HepG2 (cell line): Measurements from ENCODE around the gene C20orf144. TPM values are rescaled to one million over a fixed set of nuclear protein-coding genes. Genes with fewer than 3 reads are reported as not detected.
A peak's percentile ranks its signal among the peaks of the same experiment; 100 is the strongest.

Experiments used
- AGO1 ChIP-seq: fragments of 200-400 bp; formaldehyde crosslinking; IDR thresholded peaks from 2 replicates; pipeline ENCODE4 v1.6.1; 2017; ENCODE audit warnings: mild to moderate bottlenecking, low read depth, low read length, moderate library complexity; ENCODE audit not compliant: poor library complexity, severe bottlenecking
- CAMTA2 ChIP-seq: sonication (generic); formaldehyde crosslinking; IDR thresholded peaks from 2 replicates; pipeline ENCODE4 v1.4.0; 2020; ENCODE audit warnings: mild to moderate bottlenecking, missing genetic modification reagents, borderline replicate concordance
- CREBL2 ChIP-seq: sonication (generic); formaldehyde crosslinking; IDR thresholded peaks from 2 replicates; pipeline ENCODE4 v1.8.1; 2023; ENCODE audit warnings: missing genetic modification reagents, mild to moderate bottlenecking, borderline replicate concordance
- DBP ChIP-seq: sonication (generic); formaldehyde crosslinking; IDR thresholded peaks from 2 replicates; pipeline ENCODE4 v1.4.0; 2020; ENCODE audit warnings: missing genetic modification reagents; ENCODE audit errors: not compliant biosample characterization
- GABPB1 ChIP-seq: IDR thresholded peaks from 2 replicates; pipeline ENCODE4 v1.6.1; 2016; ENCODE audit warnings: mild to moderate bottlenecking, missing genetic modification reagents, moderate library complexity, missing compliant biosample characterization
- GATAD2A ChIP-seq: IDR thresholded peaks from 2 replicates; pipeline ENCODE4 v1.6.1; 2016
- HMGXB3 ChIP-seq: sonication (generic); formaldehyde crosslinking; IDR thresholded peaks from 2 replicates; pipeline ENCODE4 v1.4.0; 2020; ENCODE audit warnings: missing genetic modification reagents, borderline replicate concordance
- MAZ ChIP-seq, 2 experiments: sonication (generic) in 1 of 2; formaldehyde crosslinking in 1 of 2; IDR thresholded peaks; 2 replicates each; pipeline versions ENCODE4 v1.5.0 to v1.6.1; 2012 to 2020; ENCODE audit warnings: low read depth in 2 of 2, mild to moderate bottlenecking in 2 of 2, borderline replicate concordance in 1 of 2, improper control_type of control experiment in 1 of 2, low read length in 1 of 2, missing genetic modification reagents in 1 of 2, moderate library complexity in 1 of 2
- RFX3 ChIP-seq: IDR thresholded peaks from 2 replicates; pipeline ENCODE4 v1.6.1; 2016; ENCODE audit warnings: missing biosample characterization, missing genetic modification reagents
- SIN3B ChIP-seq: fragments of 150-350 bp; IDR thresholded peaks from 2 replicates; pipeline ENCODE4 v1.6.1; 2014; ENCODE audit warnings: low read length
- STAG1 ChIP-seq: sonication (generic); formaldehyde crosslinking; IDR thresholded peaks from 2 replicates; pipeline ENCODE4 v1.4.0; 2020; ENCODE audit warnings: missing genetic modification reagents
- ZNF235 ChIP-seq: sonication (generic); formaldehyde crosslinking; IDR thresholded peaks from 2 replicates; pipeline ENCODE4 v1.8.1; 2023; ENCODE audit warnings: mild to moderate bottlenecking, missing genetic modification reagents, borderline replicate concordance
- ZNF331 ChIP-seq: sonication (generic); formaldehyde crosslinking; IDR thresholded peaks from 2 replicates; pipeline ENCODE4 v1.4.0; 2020; ENCODE audit warnings: missing genetic modification reagents
- ZNF703 ChIP-seq: sonication (generic); formaldehyde crosslinking; IDR thresholded peaks from 2 replicates; pipeline ENCODE4 v1.5.1; 2020; ENCODE audit warnings: missing genetic modification reagents, mild to moderate bottlenecking, moderate library complexity, borderline replicate concordance
- ZNF746 ChIP-seq: sonication (generic); formaldehyde crosslinking; IDR thresholded peaks from 2 replicates; pipeline ENCODE4 v1.8.0; 2022; ENCODE audit warnings: mild to moderate bottlenecking, missing genetic modification reagents
- ZNF75D ChIP-seq: sonication (generic); formaldehyde crosslinking; IDR thresholded peaks from 2 replicates; pipeline ENCODE4 v1.8.1; 2023; ENCODE audit warnings: missing genetic modification reagents, mild to moderate bottlenecking, borderline replicate concordance
- polyA plus RNA-seq, 8 experiments: library from polyadenylated mRNA; depleted of rRNA in 3 of 8; stranded (reverse) in 7 of 8; unstranded in 1 of 8; fragments of >200 nt; fragmentation: Illumina TruSeq in 4 of 8; extraction: Trizol in 4 of 8; gene quantifications; 2 replicates each; pipeline versions ENCODE4 v1.2.1 to v1.2.3, GENCODE V29; 2011 to 2016; ENCODE audit warnings: low read depth in 4 of 8, missing spikeins in 1 of 8, mixed read lengths in 1 of 8; ENCODE audit not compliant: insufficient read depth in 1 of 8
- total RNA-seq, 5 experiments: library from RNA; depleted of rRNA; stranded (reverse); fragments of >200 nt; fragmentation: Illumina TruSeq; extraction: Trizol; gene quantifications; 2 replicates each; pipeline ENCODE4 v1.2.3, GENCODE V29; 2016; ENCODE audit warnings: low read depth in 1 of 5
- TF ChIP-seq, protein P1 (sequence below): sonication (generic); formaldehyde crosslinking; IDR thresholded peaks from 2 replicates; pipeline ENCODE4 v1.4.0; 2020; ENCODE audit warnings: missing genetic modification reagents

Gene C20orf144
- total and polyA plus RNA-seq, 2 of the 13 experiments (the other 11 are each of a cell fraction or from before 2014, with no cell fraction given): 0.09 to 0.16 TPM

DNA sequence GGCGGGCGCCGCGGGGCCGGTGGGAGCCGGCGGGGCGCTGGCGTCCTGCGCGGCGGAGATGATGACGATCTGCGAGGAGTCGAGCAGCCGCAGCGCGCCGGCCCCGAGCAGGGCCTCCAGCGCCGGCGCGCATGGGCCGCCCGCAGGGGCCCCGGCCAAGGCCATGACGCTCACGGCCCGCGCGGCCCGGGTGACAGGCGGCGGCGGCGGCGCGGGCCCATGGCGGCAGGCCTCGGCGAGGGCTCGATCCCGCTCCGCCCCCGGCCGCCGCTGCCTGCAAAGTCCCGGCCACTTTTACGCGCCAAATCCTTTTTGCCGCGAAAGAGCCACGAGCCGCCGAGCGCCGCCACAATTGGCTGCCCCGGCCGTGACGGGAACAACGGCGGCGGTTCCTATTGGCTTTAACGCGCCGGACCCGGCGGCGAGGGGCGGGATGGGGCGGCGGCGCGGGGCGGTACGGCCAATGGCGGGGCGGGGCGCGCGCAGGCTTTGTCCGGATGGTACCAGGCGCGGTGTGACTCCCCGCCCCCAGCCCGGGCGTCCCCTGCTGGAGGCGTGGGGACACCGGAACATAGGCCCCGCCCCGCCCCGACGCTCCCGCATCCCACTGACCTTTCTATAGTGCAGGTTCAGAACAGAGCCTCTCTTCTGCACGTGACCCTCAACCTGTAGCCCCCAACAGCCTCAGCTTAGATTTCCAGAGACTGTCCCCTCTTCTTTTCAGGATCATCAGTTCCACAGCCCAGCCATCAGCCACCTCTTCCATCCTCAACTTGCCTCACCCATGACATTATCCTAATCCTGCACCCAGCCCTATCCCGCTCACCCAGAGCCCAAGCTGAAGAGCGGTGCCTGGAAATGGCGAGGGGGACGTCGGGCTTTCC is 24.2 kb downstream of the C20orf144 start, which contains the start of gene E2F1 (continued):
- TF ChIP-seq HMGXB3: peak; percentile 82; the same call in 1 of the 2 replicates
- TF ChIP-seq ZNF235 (CRISPR knock-in tag): peak; percentile 91
- peak; percentile 65; the same call in 1 of the 2 replicates for TF ChIP-seq CREBL2 (CRISPR knock-in tag)
- no peak for TF ChIP-seq ZNF703 (CRISPR knock-in tag)
- TF ChIP-seq DBP (CRISPR knock-in tag): peak; percentile 80
- TF ChIP-seq AGO1: no peak
- no peak for TF ChIP-seq GATAD2A (CRISPR knock-in tag)
- TF ChIP-seq GABPB1: peak; percentile 76
- TF ChIP-seq SIN3B: peak; percentile 87
- TF ChIP-seq CAMTA2 (CRISPR knock-in tag): 0 out of 2 replicates have a peak, but pooled peaks have one; percentile 23
- TF ChIP-seq, protein P1, sequence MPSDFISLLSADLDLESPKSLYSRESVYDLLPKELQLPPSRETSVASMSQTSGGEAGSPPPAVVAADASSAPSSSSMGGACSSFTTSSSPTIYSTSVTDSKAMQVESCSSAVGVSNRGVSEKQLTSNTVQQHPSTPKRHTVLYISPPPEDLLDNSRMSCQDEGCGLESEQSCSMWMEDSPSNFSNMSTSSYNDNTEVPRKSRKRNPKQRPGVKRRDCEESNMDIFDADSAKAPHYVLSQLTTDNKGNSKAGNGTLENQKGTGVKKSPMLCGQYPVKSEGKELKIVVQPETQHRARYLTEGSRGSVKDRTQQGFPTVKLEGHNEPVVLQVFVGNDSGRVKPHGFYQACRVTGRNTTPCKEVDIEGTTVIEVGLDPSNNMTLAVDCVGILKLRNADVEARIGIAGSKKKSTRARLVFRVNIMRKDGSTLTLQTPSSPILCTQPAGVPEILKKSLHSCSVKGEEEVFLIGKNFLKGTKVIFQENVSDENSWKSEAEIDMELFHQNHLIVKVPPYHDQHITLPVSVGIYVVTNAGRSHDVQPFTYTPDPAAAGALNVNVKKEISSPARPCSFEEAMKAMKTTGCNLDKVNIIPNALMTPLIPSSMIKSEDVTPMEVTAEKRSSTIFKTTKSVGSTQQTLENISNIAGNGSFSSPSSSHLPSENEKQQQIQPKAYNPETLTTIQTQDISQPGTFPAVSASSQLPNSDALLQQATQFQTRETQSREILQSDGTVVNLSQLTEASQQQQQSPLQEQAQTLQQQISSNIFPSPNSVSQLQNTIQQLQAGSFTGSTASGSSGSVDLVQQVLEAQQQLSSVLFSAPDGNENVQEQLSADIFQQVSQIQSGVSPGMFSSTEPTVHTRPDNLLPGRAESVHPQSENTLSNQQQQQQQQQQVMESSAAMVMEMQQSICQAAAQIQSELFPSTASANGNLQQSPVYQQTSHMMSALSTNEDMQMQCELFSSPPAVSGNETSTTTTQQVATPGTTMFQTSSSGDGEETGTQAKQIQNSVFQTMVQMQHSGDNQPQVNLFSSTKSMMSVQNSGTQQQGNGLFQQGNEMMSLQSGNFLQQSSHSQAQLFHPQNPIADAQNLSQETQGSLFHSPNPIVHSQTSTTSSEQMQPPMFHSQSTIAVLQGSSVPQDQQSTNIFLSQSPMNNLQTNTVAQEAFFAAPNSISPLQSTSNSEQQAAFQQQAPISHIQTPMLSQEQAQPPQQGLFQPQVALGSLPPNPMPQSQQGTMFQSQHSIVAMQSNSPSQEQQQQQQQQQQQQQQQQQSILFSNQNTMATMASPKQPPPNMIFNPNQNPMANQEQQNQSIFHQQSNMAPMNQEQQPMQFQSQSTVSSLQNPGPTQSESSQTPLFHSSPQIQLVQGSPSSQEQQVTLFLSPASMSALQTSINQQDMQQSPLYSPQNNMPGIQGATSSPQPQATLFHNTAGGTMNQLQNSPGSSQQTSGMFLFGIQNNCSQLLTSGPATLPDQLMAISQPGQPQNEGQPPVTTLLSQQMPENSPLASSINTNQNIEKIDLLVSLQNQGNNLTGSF (CRISPR knock-in tag): peak; percentile 97
- TF ChIP-seq MAZ (IDR thresholded peaks at IDR 0.05; ENCODE audit: borderline replicate concordance, low read depth, low read length): peak; percentile 75
- TF ChIP-seq MAZ (CRISPR knock-in tag; IDR thresholded peaks at IDR 0.05; ENCODE audit: low read depth): peak; percentile 71; the same call in 1 of the 2 replicates
- TF ChIP-seq ZNF746 (CRISPR knock-in tag): no peak; the same call in 1 of the 2 replicates
- peak; percentile 72; the same call in 1 of the 2 replicates for TF ChIP-seq ZNF331 (CRISPR knock-in tag)
- no peak for TF ChIP-seq RFX3 (CRISPR knock-in tag)
- peak; percentile 82; the same call in 1 of the 2 replicates for TF ChIP-seq ZNF75D
- peak; percentile 10; the same call in 1 of the 2 replicates for TF ChIP-seq STAG1 (CRISPR knock-in tag)
